Parathyroid adenoma (tissue), 2 donors: ENCODE results near the gene GNPDA1.

Experiments used
- H2AFZ ChIP-seq: fragments of 300-600 bp; sonication (generic); one replicate; pipeline ENCODE4 v1.7.0; 2017; ENCODE audit warnings: antibody characterized with exemption, mild to moderate bottlenecking
- H3K27ac ChIP-seq: fragments of 300-600 bp; sonication (generic); one replicate; pipeline ENCODE4 v1.7.0; 2017
- H3K27me3 ChIP-seq: fragments of 300-600 bp; sonication (generic); one replicate; pipeline ENCODE4 v1.7.0; 2017; ENCODE audit warnings: low read length; ENCODE audit not compliant: control insufficient read depth, insufficient read depth
- H3K36me3 ChIP-seq: fragments of 300-600 bp; sonication (generic); one replicate; pipeline ENCODE4 v1.7.0; 2017; ENCODE audit warnings: low read length; ENCODE audit not compliant: control insufficient read depth, insufficient read depth
- H3K4me1 ChIP-seq: fragments of 300-600 bp; sonication (generic); one replicate; pipeline ENCODE4 v1.7.0; 2017; ENCODE audit warnings: control low read depth
- H3K4me2 ChIP-seq: fragments of 300-600 bp; sonication (generic); one replicate; pipeline ENCODE4 v1.7.0; 2017; ENCODE audit warnings: low read length
- H3K4me3 ChIP-seq: fragments of 300-600 bp; sonication (generic); one replicate; pipeline ENCODE4 v1.7.0; 2017; ENCODE audit warnings: low read depth, low read length
- H3K79me2 ChIP-seq: fragments of 300-600 bp; sonication (generic); one replicate; pipeline ENCODE4 v1.7.0; 2017; ENCODE audit warnings: control low read depth
- H3K9ac ChIP-seq: fragments of 300-600 bp; sonication (generic); one replicate; pipeline ENCODE4 v1.7.0; 2017; ENCODE audit warnings: mild to moderate bottlenecking
- H3K9me3 ChIP-seq: fragments of 300-600 bp; sonication (generic); one replicate; pipeline ENCODE4 v1.7.0; 2017; ENCODE audit warnings: low read length; ENCODE audit not compliant: control insufficient read depth
- TF ChIP-seq, protein P1 (sequence below): fragments of 300-600 bp; sonication (generic); IDR thresholded peaks from one replicate; pipeline ENCODE4 v1.7.0; 2017; ENCODE audit warnings: antibody characterized with exemption, mild to moderate bottlenecking
- donor health status: primary hyperparathyroidism.

The GNPDA1 gene

DNA sequence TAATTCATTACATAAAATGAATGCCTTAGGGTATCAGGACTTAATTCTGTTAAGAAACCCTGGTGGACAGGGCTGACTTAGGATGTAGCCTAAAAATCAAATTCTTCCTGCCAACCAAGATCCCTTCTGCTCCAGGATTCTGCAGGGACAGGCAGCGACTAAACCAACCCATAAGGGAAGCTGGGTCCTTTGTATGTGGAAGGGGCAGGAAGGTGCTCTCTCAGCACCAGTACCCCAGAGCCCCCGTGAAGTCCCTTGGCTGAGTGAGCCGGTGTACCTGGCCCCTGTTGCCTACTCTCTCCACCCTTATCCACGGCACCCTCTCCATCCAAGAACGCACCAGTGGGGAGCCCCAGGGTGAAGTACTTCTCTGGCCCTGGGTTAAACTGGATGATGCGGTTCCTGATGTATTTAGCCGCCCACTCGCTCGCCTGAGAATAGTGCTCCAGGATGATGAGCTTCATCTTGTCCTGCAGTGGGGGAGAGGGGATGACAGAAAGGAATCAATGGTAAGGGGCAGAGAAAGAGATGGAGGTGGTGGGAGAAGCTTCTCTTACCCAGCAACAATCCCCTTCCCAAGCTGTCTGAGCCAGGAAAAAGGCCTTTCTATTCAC, 1.1 kb downstream of the GNPDA1 start:
- H3K9me3 ChIP-seq = no peaks in the 10 kb centered on the region
- peak overlapping the region; percentile 39 for H3K27ac ChIP-seq
- TF ChIP-seq, protein P1, sequence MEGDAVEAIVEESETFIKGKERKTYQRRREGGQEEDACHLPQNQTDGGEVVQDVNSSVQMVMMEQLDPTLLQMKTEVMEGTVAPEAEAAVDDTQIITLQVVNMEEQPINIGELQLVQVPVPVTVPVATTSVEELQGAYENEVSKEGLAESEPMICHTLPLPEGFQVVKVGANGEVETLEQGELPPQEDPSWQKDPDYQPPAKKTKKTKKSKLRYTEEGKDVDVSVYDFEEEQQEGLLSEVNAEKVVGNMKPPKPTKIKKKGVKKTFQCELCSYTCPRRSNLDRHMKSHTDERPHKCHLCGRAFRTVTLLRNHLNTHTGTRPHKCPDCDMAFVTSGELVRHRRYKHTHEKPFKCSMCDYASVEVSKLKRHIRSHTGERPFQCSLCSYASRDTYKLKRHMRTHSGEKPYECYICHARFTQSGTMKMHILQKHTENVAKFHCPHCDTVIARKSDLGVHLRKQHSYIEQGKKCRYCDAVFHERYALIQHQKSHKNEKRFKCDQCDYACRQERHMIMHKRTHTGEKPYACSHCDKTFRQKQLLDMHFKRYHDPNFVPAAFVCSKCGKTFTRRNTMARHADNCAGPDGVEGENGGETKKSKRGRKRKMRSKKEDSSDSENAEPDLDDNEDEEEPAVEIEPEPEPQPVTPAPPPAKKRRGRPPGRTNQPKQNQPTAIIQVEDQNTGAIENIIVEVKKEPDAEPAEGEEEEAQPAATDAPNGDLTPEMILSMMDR = no peak
- H3K9ac ChIP-seq = no peak overlapping the region
- H3K4me1 ChIP-seq = peaks cover 16% of the 10 kb centered on the region
- H3K27me3 ChIP-seq = no peaks in the 10 kb centered on the region
- no peaks in the 10 kb centered on the region for H3K79me2 ChIP-seq
- peak overlapping the region; percentile 91 for H3K4me2 ChIP-seq
- no peaks in the 10 kb centered on the region for H3K36me3 ChIP-seq
- H2AFZ ChIP-seq = peak overlapping the region; percentile 96
- H3K4me3 ChIP-seq = peak overlapping the region; percentile 80

DNA sequence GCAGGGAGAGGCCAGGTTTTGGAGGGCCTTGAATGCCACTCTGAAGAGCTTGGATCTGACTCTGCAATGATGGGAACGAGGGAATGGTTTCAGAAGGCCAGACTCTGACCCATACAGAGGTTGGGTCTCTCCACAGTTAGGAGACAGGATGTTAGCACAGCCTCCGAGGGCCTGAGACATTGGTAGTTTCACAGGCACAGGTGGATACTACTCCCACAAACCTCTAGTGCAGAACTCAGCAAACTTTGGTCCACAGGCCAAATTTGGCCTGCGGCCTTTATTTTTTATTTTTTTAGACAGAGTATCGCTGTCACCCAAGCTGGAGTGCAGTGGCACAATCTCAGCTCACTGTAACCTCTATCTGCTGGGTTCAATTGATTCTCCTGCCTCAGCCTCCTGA, 2.9 kb downstream of the GNPDA1 start:
- no peaks in the 10 kb centered on the region for H3K79me2 ChIP-seq
- no peak overlapping the region for H3K4me3 ChIP-seq
- no peaks in the 10 kb centered on the region for H3K9me3 ChIP-seq
- H2AFZ ChIP-seq = no peak overlapping the region
- H3K4me2 ChIP-seq = no peak overlapping the region
- H3K36me3 ChIP-seq = no peaks in the 10 kb centered on the region
- H3K4me1 ChIP-seq = peaks cover 14% of the 10 kb centered on the region
- H3K27ac ChIP-seq = no peak overlapping the region
- TF ChIP-seq, protein P1 = no peak
- H3K9ac ChIP-seq = no peak overlapping the region
- no peaks in the 10 kb centered on the region for H3K27me3 ChIP-seq

DNA sequence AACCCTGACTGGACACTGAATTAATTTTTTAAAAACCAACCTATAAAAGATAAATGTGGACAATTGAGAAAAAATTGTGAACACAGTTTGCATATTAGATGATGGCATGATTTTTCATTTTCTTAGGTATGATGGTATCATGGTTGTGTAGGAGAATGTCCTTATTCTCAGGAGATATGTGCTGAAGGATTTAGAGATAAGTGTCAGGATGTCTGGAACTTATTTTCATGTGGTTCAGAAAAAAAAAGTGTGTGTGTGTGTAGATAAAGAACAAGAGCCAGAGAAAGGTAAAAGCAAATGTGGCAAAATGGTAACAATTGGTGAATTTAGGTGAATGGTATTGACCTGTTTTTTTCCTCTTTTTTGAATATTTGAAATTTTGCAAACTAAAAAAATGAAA, 4.0 kb downstream of the GNPDA1 start:
- no peaks in the 10 kb centered on the region for H3K9me3 ChIP-seq
- H3K4me2 ChIP-seq = no peak overlapping the region
- no peaks in the 10 kb centered on the region for H3K36me3 ChIP-seq
- no peak overlapping the region for H2AFZ ChIP-seq
- no peak overlapping the region for H3K27ac ChIP-seq
- TF ChIP-seq, protein P1 = no peak
- peaks cover 13% of the 10 kb centered on the region for H3K4me1 ChIP-seq
- H3K9ac ChIP-seq = no peak overlapping the region
- H3K4me3 ChIP-seq = no peak overlapping the region
- no peaks in the 10 kb centered on the region for H3K79me2 ChIP-seq
- no peaks in the 10 kb centered on the region for H3K27me3 ChIP-seq

GRCh38 chr5:142007237-142007544, 5.6 kb downstream of the GNPDA1 start:
- Histone ChIP-seq H3K27ac (no peak overlapping the region), H3K9ac (no peak overlapping the region), H3K4me1 (peaks cover 2% of the 10 kb centered on the region), H3K36me3 (no peaks in the 10 kb centered on the region), H3K27me3 (no peaks in the 10 kb centered on the region), H2AFZ (no peak overlapping the region), H3K4me2 (no peak overlapping the region), H3K9me3 (no peaks in the 10 kb centered on the region), H3K4me3 (no peak overlapping the region), H3K79me2 (no peaks in the 10 kb centered on the region)
- TF ChIP-seq, protein P1 = no peak
